CD4-positive, alpha-beta memory T cell (primary cell): Measurements from ENCODE around the gene FBLN2. TPM values are rescaled to one million over a fixed set of nuclear protein-coding genes. Genes with fewer than 3 reads are reported as not detected.

ENCODE experiments used
- CTCF ChIA-PET: fragments of 350-600 bp; sonication (Branson Sonifier 250); formaldehyde crosslinking; loops from one replicate; lab custom pipeline; 2021; ENCODE audit warnings: inconsistent platforms; ENCODE audit not compliant: partially characterized antibody; lab: Charles Lee
- POLR2A ChIA-PET: fragments of 350-600 bp; sonication (Branson Sonifier 250); formaldehyde crosslinking; loops from one replicate; lab custom pipeline; 2021; ENCODE audit not compliant: partially characterized antibody; lab: Charles Lee
- DNase-seq, 5 donors: peaks; one replicate each; pipeline versions ENCODE4 v3.0.0 to v3.0.0-alpha.2; 2020 to 2022; ENCODE audit warnings: mixed read lengths in 1 of 5
- H3K27ac ChIP-seq: one replicate; pipeline ENCODE4 v1.7.0; 2013; ENCODE audit warnings: low read depth, low read length
- H3K27me3 ChIP-seq: 2 replicates; pipeline ENCODE4 v1.7.0; 2013; ENCODE audit warnings: mild to moderate bottlenecking, low read length, moderate library complexity; ENCODE audit not compliant: insufficient read depth
- H3K36me3 ChIP-seq: 2 replicates; pipeline ENCODE4 v1.7.0; 2013; ENCODE audit warnings: mild to moderate bottlenecking, low read length, moderate library complexity; ENCODE audit not compliant: insufficient read depth
- H3K4me1 ChIP-seq: 2 replicates; pipeline ENCODE4 v1.7.0; 2013; ENCODE audit warnings: mild to moderate bottlenecking, low read length, moderate library complexity; ENCODE audit not compliant: insufficient read depth
- H3K4me3 ChIP-seq, 2 donors: one replicate each; pipeline ENCODE4 v1.7.0; 2013; ENCODE audit warnings: low read length in 2 of 2, mild to moderate bottlenecking in 1 of 2
- H3K9me3 ChIP-seq, 2 donors: one replicate each; pipeline ENCODE4 v1.7.0; 2013; ENCODE audit warnings: low read length in 2 of 2, control low read depth in 1 of 2; ENCODE audit not compliant: control insufficient read depth in 1 of 2
- H3K27ac Mint-ChIP-seq, 7 donors: one replicate each; pipeline ENCODE4 v1.8.0; 2020 to 2021; ENCODE audit warnings: mixed read lengths in 7 of 7, mild to moderate bottlenecking in 6 of 7, inconsistent platforms in 3 of 7, moderate library complexity in 3 of 7
- H3K27me3 Mint-ChIP-seq, 2 donors: one replicate each; pipeline ENCODE4 v1.8.0; 2020 to 2021; ENCODE audit warnings: mixed read lengths in 2 of 2
- H3K36me3 Mint-ChIP-seq, 2 donors: one replicate each; pipeline ENCODE4 v1.8.0; 2020 to 2021; ENCODE audit warnings: mixed read lengths in 2 of 2, inconsistent platforms in 1 of 2, mild to moderate bottlenecking in 1 of 2
- H3K4me1 Mint-ChIP-seq, 4 donors: one replicate each; pipeline ENCODE4 v1.8.0; 2020 to 2021; ENCODE audit warnings: mixed read lengths in 4 of 4, mild to moderate bottlenecking in 1 of 4
- H3K4me3 Mint-ChIP-seq, 8 donors: one replicate each; pipeline ENCODE4 v1.8.0; 2020 to 2021; ENCODE audit warnings: mixed read lengths in 8 of 8, mild to moderate bottlenecking in 7 of 8, moderate library complexity in 6 of 8, inconsistent platforms in 3 of 8
- H3K9me3 Mint-ChIP-seq, 8 donors: one replicate each; pipeline ENCODE4 v1.8.0; 2020 to 2021; ENCODE audit warnings: mixed read lengths in 8 of 8, mild to moderate bottlenecking in 5 of 8, inconsistent platforms in 3 of 8, moderate library complexity in 1 of 8
- intact Hi-C: fragments of 100-400 bp; cut with micrococcal nuclease; formaldehyde crosslinking; loops from one replicate; pipeline ENCODE4 v1.15.1; 2023
- polyA plus RNA-seq, 2 donors: library from polyadenylated mRNA; unstranded; fragments of 300-500 nt; fragmentation: Illumina TruSeq; gene quantifications; one replicate each; pipeline ENCODE4 v1.2.3, GENCODE V29; 2021
- total RNA-seq, 2 experiments: library from RNA; stranded (reverse); gene quantifications; one replicate each; pipeline ENCODE4 v1.2.3, GENCODE V29; 2021

Gene FBLN2
- total and polyA plus RNA-seq, 4 experiments from 2014 or later: not detected

DNA sequence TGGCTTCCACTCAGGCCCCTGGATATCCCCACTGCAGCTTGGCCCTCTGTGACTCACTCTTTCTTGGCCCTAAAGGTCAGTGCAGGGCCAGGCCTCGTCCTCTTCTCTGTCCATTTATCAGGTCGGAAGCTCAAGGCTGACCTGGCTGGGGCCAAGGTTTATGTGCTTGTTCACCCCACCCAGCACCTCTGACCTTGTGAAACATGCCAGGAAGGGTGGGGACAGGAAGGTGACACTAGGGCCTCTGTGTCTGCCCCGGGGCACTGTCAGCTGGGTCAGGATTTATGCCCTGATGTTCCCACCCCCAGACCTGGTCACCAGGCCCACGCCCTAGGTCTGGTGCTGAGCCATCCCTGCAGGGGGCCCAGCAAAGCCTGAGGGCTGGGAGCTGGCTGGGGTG lies 103.8 kb downstream of the FBLN2 start:
- CTCF ChIA-PET: interaction anchor here (0.6 to 24.7 kb wide), 9 partner anchors 18 to 562 kb away, joined by 3 to 996 read pairs (median 57); partner anchors contain the start of genes HDAC11 and WNT7A
- H3K36me3 ChIP-seq: no peaks in the 10 kb centered on the region
- intact Hi-C loops: loop anchor here (10.0 kb wide), 2 partner anchors 472 to 638 kb away; partner anchors contain the start of genes CHCHD4 and TMEM43
- Mint-ChIP-seq H3K27me3 (peaks cover 3 to 9% of the 10 kb centered on the region in 2 donors), H3K4me1 (peaks cover 25 to 78% (median 50%) of the 10 kb centered on the region in 4 donors), H3K4me3 (peak overlapping the region in 4 of 8 donors; percentile 28 to 84 (median 56)), H3K36me3 (no peaks in the 10 kb centered on the region), H3K27ac (peak overlapping the region in 4 of 7 donors; percentile 29 to 86 (median 76)), H3K9me3 (peaks cover 0 to 1% (median 0%) of the 10 kb centered on the region in 8 donors)
- H3K27ac ChIP-seq: no peak overlapping the region
- POLR2A ChIA-PET: interaction anchor here (1.0 to 7.6 kb wide), 3 partner anchors 157 to 237 kb away, joined by 3 to 142 read pairs (median 55); partner anchors contain the start of gene WNT7A
- DNase-seq: no peak
- no peak overlapping the region for H3K4me3 ChIP-seq
- H3K9me3 ChIP-seq: no peaks in the 10 kb centered on the region
- H3K4me1 ChIP-seq: peaks cover 61% of the 10 kb centered on the region
- peaks cover 6% of the 10 kb centered on the region for H3K27me3 ChIP-seq

DNA sequence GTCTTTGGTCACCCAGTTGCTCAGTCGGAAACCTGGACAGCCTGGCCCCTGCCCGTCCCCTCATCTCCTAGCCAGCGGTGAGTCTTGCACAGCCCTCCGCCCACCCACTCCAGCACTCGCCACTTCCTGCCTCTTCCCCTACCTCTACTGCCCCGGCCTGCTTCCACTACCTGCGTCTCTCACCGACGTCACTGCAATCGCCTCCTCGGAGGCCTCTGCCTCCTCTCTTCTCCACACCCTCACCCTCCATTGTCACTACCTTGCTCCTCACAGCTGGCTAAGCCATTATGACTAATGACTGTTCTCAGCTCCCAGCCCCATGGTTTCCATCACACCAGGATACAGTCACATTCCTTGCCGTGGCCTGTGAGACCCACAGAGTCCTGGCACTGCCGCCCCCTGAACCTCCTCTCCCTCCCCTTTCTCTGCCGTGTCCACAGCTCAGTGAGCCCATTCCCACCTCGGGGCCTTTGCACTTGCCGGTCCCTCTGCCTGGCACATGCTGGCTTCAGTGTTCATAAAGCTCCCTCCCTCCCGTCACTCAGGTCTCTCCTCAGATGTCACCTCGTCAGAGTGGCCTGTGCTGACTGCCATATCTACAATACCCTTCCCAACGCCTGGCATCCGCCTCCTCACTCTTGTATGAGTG lies 104.8 kb downstream of the FBLN2 start:
- Mint-ChIP-seq H3K27ac (peak overlapping the region; percentile 55 to 94 (median 84)), H3K36me3 (no peaks in the 10 kb centered on the region)
- POLR2A ChIA-PET: interaction anchor here (0.8 to 7.6 kb wide), 5 partner anchors 174 to 236 kb away, joined by 3 to 142 read pairs (median 14); partner anchors contain the start of genes HDAC11 and WNT7A

DNA sequence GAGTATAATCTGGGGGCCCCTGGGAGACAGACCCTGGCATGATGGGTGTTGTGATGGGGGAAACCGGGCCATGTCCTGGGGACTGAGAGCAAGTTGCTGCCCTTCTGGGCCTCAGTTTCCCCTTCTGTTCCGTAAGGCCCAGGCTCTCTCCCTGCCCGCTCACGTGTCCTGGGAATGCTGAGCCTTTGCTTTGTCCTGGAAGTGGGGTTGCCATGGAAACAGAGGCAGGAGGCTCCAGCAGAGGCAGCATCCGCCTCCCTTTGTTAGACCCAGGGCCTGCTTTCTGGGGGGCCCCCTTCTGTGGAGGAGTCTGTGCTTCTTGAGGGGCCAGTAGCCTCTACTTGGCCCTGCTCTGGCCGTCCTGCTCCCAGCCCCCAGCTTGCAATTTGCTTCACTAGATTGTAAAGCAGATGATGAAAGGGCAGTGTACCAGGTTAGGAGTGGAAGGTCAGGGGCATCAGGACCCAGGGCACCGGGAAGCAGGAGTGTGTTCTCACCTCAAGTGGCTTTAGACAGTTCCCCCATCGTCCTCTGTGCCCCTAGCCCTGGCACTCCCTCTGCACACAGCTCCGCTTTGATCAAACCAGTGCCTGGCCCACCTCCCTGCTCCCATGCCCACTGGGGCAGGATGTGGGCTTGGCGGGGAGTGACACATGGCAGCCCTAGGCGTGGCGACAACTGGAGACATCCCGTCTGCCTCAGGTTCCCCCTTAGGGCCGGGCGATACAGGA lies 105.6 kb downstream of the FBLN2 start:
- H3K9me3 ChIP-seq: no peaks in the 10 kb centered on the region
- DNase-seq: peak; percentile 44 to 74 (median 58)
- H3K36me3 ChIP-seq: no peaks in the 10 kb centered on the region
- peak overlapping the region in 6 of 7 donors; percentile 82 to 94 (median 88) for H3K27ac Mint-ChIP-seq
- ChIA-PET POLR2A (interaction anchor here (0.6 to 7.6 kb wide), 7 partner anchors 169 to 643 kb away, joined by 3 to 142 read pairs (median 6); partner anchors contain the start of genes HDAC11 and WNT7A), CTCF (interaction anchor here (1.7 to 24.7 kb wide), 5 partner anchors 9 to 234 kb away, joined by 7 to 996 read pairs (median 109); partner anchors contain the start of gene WNT7A)
- H3K4me1 Mint-ChIP-seq: peaks cover 23 to 74% (median 47%) of the 10 kb centered on the region in 4 donors
- peaks cover 0 to 1% (median 0%) of the 10 kb centered on the region in 8 donors for H3K9me3 Mint-ChIP-seq
- peak overlapping the region in 5 of 8 donors; percentile 45 to 81 (median 62) for H3K4me3 Mint-ChIP-seq
- H3K4me3 ChIP-seq: peak overlapping the region in 1 of 2 donors; percentile 31
- peaks cover 56% of the 10 kb centered on the region for H3K4me1 ChIP-seq
- peaks cover 6% of the 10 kb centered on the region for H3K27me3 ChIP-seq
- H3K36me3 Mint-ChIP-seq: no peaks in the 10 kb centered on the region
- no peak overlapping the region for H3K27ac ChIP-seq
- H3K27me3 Mint-ChIP-seq: peaks cover 3 to 5% of the 10 kb centered on the region in 2 donors
- intact Hi-C loops: loop anchor here (10.0 kb wide), 2 partner anchors 470 to 640 kb away; partner anchors contain the start of genes CHCHD4 and TMEM43

More for the DNA sequence above, 104.8 kb downstream of the FBLN2 start:
- Histone ChIP-seq H3K4me1 (peaks cover 56% of the 10 kb centered on the region), H3K36me3 (no peaks in the 10 kb centered on the region), H3K27me3 (peaks cover 6% of the 10 kb centered on the region), H3K4me3 (no peak overlapping the region), H3K9me3 (no peaks in the 10 kb centered on the region), H3K27ac (no peak overlapping the region)
- CTCF ChIA-PET: interaction anchor here (1.5 to 24.7 kb wide), 6 partner anchors 8 to 235 kb away, joined by 3 to 996 read pairs (median 83); partner anchors contain the start of gene WNT7A
- Mint-ChIP-seq H3K4me3 (peak overlapping the region in 7 of 8 donors; percentile 7 to 81 (median 51)), H3K27me3 (peaks cover 3 to 7% of the 10 kb centered on the region in 2 donors), H3K4me1 (peaks cover 23 to 74% (median 47%) of the 10 kb centered on the region in 4 donors), H3K9me3 (peaks cover 0 to 1% (median 0%) of the 10 kb centered on the region in 8 donors)
- intact Hi-C loops: loop anchor here (10.0 kb wide), 2 partner anchors 471 to 639 kb away; partner anchors contain the start of genes CHCHD4 and TMEM43
- peak in 3 of 5 donors; percentile 21 to 59 (median 23) for DNase-seq

DNA sequence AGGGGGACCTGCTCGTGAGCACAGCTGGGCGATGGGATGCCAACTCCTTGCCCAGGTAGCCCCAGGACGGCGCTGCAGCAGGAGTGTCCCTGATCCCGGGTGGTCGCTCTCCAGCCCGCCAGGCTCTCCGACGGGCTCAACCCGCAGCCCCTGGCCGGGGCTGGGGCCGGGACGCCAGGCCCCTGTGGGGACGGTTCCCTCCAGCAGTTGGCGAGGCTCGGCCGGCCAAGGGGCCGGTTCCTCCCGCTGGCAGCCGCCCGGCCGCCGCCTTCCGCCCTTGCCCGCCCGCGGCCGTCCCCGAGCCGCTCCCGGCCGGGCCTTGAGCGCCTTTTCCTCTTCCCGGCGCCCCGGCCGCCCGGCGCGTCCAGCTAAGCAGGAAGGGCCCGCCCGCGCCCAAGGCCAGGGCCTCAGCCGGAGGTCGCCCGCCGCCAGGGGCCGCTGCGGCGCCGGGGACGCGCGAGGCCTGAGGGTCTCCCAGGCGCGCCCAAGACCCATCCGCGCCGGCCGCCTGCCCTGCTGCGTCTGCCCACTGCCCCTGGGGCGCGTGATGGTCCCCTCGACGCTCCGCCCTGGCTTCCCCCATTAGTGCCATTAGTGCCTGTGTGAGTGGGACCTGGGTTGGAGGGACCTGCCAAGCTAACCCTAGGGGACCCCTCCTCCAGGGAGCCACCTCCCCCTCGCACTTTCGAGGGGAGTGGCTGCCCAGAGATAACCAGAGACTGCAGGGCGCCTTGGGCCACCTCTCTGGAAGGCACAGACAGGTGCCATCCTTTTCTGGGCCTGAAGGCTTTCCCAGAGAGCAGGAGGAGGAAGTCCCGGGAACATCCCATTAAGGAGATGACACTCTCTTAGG lies 106.4 kb downstream of the FBLN2 start:
- Histone ChIP-seq H3K4me3 (peak overlapping the region in 1 of 2 donors; percentile 31), H3K27me3 (peaks cover 6% of the 10 kb centered on the region), H3K9me3 (no peaks in the 10 kb centered on the region), H3K36me3 (no peaks in the 10 kb centered on the region), H3K27ac (no peak overlapping the region), H3K4me1 (peaks cover 53% of the 10 kb centered on the region)
- Mint-ChIP-seq H3K9me3 (peaks cover 0 to 1% (median 0%) of the 10 kb centered on the region in 8 donors), H3K27ac (peak overlapping the region in 5 of 7 donors; percentile 72 to 87 (median 81)), H3K27me3 (peaks cover 3 to 5% of the 10 kb centered on the region in 2 donors), H3K4me3 (peak overlapping the region in 7 of 8 donors; percentile 50 to 81 (median 65)), H3K36me3 (no peaks in the 10 kb centered on the region), H3K4me1 (peaks cover 23 to 70% (median 45%) of the 10 kb centered on the region in 4 donors)
- CTCF ChIA-PET: interaction anchor here (0.7 to 24.7 kb wide), 7 partner anchors 10 to 233 kb away, joined by 3 to 996 read pairs (median 12); partner anchors contain the start of gene WNT7A
- peak in 3 of 5 donors; percentile 17 to 24 (median 20) for DNase-seq
- POLR2A ChIA-PET: interaction anchor here (1.1 to 7.6 kb wide), 5 partner anchors 170 to 235 kb away, joined by 3 to 142 read pairs (median 14); partner anchors contain the start of genes HDAC11 and WNT7A
- intact Hi-C loops: loop anchor here (10.0 kb wide), 2 partner anchors 470 to 640 kb away; partner anchors contain the start of genes CHCHD4 and TMEM43

DNA sequence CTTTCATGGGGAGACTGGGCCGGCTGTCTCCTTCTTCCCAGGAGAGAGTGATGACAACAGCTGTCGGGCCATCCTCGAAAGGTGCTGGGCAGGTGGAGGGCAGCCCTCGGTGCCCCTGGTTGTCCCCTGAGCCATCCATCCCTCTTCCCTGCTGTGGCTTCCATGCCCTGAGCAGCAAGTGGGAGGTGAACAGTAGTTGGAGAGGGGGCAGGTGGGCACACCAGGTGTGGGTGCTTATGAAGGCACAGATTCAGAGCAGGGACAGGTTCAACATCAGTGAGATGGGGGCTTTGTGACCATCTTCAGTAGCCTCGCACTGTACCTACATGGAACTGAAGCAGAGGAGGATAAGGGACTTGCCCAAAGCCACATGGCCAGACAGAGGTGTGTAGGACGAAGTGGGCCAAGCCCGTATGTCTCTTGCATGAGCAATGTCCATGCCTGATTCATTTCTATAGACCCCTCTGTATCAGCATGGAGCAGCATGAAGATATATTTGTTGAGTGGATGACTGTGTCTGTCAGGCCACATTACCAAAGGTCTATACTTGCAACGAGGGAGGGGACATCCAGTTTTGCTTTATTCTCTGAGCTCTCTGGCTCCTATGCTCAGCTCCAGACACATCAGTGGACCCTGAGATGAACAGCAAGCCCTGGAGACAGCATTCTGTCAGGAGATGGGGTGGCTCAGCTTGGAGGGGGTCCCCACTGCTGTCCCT lies 107.8 kb downstream of the FBLN2 start:
- no peak overlapping the region for H3K4me3 ChIP-seq
- ChIA-PET POLR2A (interaction anchor here (1.3 to 7.6 kb wide), 5 partner anchors 9 to 233 kb away, joined by 7 to 142 read pairs (median 9); partner anchors contain the start of gene WNT7A), CTCF (interaction anchor here (0.6 to 24.7 kb wide), 27 partner anchors 8 to 811 kb away, joined by 3 to 996 read pairs (median 6); partner anchors contain the start of gene WNT7A)
- no peaks in the 10 kb centered on the region for H3K36me3 Mint-ChIP-seq
- no peak for DNase-seq
- peaks cover 0 to 1% (median 0%) of the 10 kb centered on the region in 8 donors for H3K9me3 Mint-ChIP-seq
- peaks cover 20 to 57% (median 37%) of the 10 kb centered on the region in 4 donors for H3K4me1 Mint-ChIP-seq
- peaks cover 3 to 5% of the 10 kb centered on the region in 2 donors for H3K27me3 Mint-ChIP-seq
- peak overlapping the region in 1 of 8 donors; percentile 39 for H3K4me3 Mint-ChIP-seq
- H3K4me1 ChIP-seq: peaks cover 42% of the 10 kb centered on the region
- H3K9me3 ChIP-seq: no peaks in the 10 kb centered on the region
- intact Hi-C loops: loop anchor here (10.0 kb wide), 2 partner anchors 468 to 642 kb away; partner anchors contain the start of genes CHCHD4 and TMEM43
- no peaks in the 10 kb centered on the region for H3K36me3 ChIP-seq
- no peak overlapping the region for H3K27ac ChIP-seq
- peaks cover 6% of the 10 kb centered on the region for H3K27me3 ChIP-seq
- H3K27ac Mint-ChIP-seq: no peak overlapping the region
